ENCODE data around the gene LRFN5.

LRFN5 gene

GRCh38 chr14:41817626-41818025 lies 210.9 kb downstream of the LRFN5 start:
- no peaks in the 10 kb centered on the region for H3K27me3 ChIP-seq
- H3K27ac ChIP-seq, result no peak overlapping the region
- H3K4me1 ChIP-seq, result no peaks in the 10 kb centered on the region
- no peak overlapping the region for H3K4me2 ChIP-seq
- no peaks in the 10 kb centered on the region for H4K20me1 ChIP-seq
- no peak overlapping the region for H3K9ac ChIP-seq
- TF ChIP-seq Cebpa-rat (IDR thresholded peaks at IDR 0.05), result no peak
- no peaks in the 10 kb centered on the region for H3K9me3 ChIP-seq
- H3K4me3 ChIP-seq, result no peak overlapping the region
- H3K36me3 ChIP-seq, result no peaks in the 10 kb centered on the region

DNA sequence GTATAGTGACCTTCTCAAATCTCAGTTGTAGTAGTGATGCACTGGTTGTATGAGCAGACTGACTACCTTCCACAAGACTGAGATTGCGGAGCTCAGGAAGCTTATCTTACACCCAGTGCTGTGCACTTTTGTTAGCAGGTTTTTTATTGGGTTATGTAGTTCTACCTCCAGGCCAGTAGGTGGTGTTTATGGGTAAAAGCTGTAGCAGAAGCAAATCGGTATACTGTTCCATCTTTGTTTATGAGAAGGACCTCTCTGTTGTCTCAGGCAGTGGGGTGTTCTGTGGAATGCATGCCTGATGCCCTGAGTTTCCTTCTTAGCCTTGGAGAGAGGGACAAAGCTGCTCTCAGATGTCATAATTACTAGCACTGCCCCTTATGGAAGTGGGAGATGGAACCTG lies 217.8 kb downstream of the LRFN5 start:
- no peak overlapping the region for H3K4me2 ChIP-seq
- no peak for TF ChIP-seq Cebpa-rat (IDR thresholded peaks at IDR 0.05)
- no peaks in the 10 kb centered on the region for H3K36me3 ChIP-seq
- peaks cover 6% of the 10 kb centered on the region for H3K9me3 ChIP-seq
- no peaks in the 10 kb centered on the region for H3K4me1 ChIP-seq
- H3K9ac ChIP-seq, result no peak overlapping the region
- no peak overlapping the region for H3K4me3 ChIP-seq
- no peaks in the 10 kb centered on the region for H3K27me3 ChIP-seq
- H4K20me1 ChIP-seq, result no peaks in the 10 kb centered on the region
- no peak overlapping the region for H3K27ac ChIP-seq

DNA sequence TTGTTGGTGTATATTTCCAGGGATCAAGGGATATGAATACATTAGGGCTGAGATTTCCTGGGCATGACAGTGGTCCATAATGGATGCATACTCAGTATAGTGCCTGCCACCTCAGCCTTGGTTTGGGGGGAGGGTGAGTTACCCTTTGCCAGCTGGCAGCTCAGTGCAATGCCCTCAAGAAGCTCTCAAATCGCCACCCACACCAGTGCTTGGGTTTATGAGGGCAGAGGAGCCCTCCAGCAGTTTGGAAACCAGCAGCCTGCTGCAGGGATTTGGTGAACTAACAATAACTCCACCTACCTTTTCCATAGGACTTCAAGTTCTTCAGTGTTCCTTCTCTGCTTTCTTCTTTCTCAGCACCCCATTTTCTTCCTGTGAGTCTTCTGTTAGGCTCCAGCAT lies 218.9 kb downstream of the LRFN5 start:
- Histone ChIP-seq H3K4me1 (no peaks in the 10 kb centered on the region), H3K4me2 (no peak overlapping the region), H3K9me3 (peaks cover 6% of the 10 kb centered on the region), H3K27ac (no peak overlapping the region), H3K27me3 (no peaks in the 10 kb centered on the region), H3K9ac (no peak overlapping the region), H3K36me3 (no peaks in the 10 kb centered on the region), H3K4me3 (no peak overlapping the region), H4K20me1 (no peaks in the 10 kb centered on the region)
- no peak for TF ChIP-seq Cebpa-rat (IDR thresholded peaks at IDR 0.05)

DNA sequence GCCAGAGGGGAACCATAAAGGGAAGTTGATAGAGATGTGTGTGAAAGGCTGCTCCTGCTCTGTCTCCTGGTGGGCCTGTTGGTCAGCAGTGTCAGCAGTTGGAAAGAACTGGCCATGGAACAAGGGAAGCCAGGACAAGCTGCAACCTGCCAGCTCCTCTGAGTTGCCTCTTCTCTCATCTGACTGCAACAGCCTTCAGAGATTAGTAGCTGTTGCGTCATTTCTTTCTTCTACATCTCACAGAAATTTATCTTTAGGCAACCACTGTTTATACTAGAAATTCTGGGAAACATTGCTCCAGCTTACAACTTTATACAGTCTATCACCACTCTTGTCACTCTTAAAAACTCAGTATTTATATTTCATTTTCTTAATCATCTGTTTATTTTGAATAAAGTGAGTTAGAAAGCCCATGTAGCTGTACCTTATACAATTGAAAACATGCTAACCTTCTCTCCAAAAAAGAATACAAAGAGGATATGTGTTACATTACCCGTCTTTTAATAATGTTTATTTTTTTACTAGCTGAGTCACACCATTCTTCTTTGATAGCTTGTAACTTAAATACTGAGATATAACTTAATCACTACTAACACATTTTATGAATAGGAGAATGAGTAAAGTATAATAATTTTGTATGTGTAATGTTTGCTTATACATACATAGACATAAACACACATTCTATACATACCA lies 224.2 kb downstream of the LRFN5 start:
- no peaks in the 10 kb centered on the region for H3K9me3 ChIP-seq
- H3K4me3 ChIP-seq, result no peak overlapping the region
- no peaks in the 10 kb centered on the region for H3K4me1 ChIP-seq
- TF ChIP-seq Cebpa-rat (IDR thresholded peaks at IDR 0.05), result no peak
- no peaks in the 10 kb centered on the region for H3K36me3 ChIP-seq
- H4K20me1 ChIP-seq, result no peaks in the 10 kb centered on the region
- H3K27me3 ChIP-seq, result no peaks in the 10 kb centered on the region
- H3K4me2 ChIP-seq, result no peak overlapping the region
- H3K27ac ChIP-seq, result no peak overlapping the region
- H3K9ac ChIP-seq, result no peak overlapping the region

DNA sequence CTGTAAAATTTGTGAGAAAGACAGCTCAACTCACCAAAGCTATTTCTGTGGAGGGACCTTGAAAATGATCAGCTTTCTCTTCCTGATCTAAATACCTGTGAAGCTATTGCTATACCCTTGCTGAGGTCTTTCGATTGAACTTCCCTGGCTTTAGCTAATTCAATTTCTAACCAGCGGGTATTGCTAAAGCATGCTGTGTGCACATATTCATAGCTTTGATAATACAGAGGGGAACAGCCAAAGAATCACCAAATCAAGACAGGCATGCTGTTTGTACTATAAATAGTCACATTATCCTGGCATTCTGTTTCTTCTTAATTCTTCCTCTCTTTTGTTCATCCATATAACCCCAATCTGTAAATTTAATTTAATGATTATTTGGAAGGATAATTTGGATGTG lies 233.0 kb downstream of the LRFN5 start:
- Histone ChIP-seq H4K20me1 (no peaks in the 10 kb centered on the region), H3K36me3 (no peaks in the 10 kb centered on the region), H3K9ac (no peak overlapping the region), H3K4me3 (no peak overlapping the region), H3K4me2 (no peak overlapping the region), H3K27ac (no peak overlapping the region), H3K9me3 (no peaks in the 10 kb centered on the region), H3K27me3 (no peaks in the 10 kb centered on the region), H3K4me1 (no peaks in the 10 kb centered on the region)
- TF ChIP-seq Cebpa-rat (IDR thresholded peaks at IDR 0.05), result no peak

GRCh38 chr14:41859336-41859735 lies 252.7 kb downstream of the LRFN5 start:
- TF ChIP-seq Cebpa-rat (IDR thresholded peaks at IDR 0.05), result no peak
- Histone ChIP-seq H3K36me3 (no peaks in the 10 kb centered on the region), H3K27ac (no peak overlapping the region), H3K9ac (no peak overlapping the region), H3K27me3 (no peaks in the 10 kb centered on the region), H3K4me2 (no peak overlapping the region), H4K20me1 (no peaks in the 10 kb centered on the region), H3K4me1 (no peaks in the 10 kb centered on the region), H3K9me3 (no peaks in the 10 kb centered on the region), H3K4me3 (no peak overlapping the region)

DNA sequence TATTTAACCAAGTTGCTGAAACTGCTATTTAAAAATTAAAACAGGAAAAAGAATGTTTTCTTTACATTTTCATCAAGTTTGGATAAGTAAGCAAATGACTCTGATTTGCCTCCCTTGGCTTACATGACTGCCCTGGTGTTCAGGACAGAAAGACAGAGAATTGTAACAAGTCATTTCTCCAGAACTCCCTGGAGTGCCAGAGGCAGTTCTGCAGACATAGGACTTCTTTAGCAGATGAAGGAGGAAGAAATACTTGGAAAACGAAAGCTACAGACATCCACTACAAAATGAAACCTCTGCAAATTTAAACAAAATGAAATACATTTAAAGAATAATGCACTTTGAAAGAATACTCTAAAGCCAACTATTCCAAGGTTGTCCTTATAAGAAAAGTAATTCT lies 253.9 kb downstream of the LRFN5 start:
- no peak overlapping the region for H3K4me3 ChIP-seq
- no peak overlapping the region for H3K4me2 ChIP-seq
- H3K36me3 ChIP-seq, result no peaks in the 10 kb centered on the region
- H4K20me1 ChIP-seq, result no peaks in the 10 kb centered on the region
- no peaks in the 10 kb centered on the region for H3K9me3 ChIP-seq
- H3K9ac ChIP-seq, result no peak overlapping the region
- no peaks in the 10 kb centered on the region for H3K27me3 ChIP-seq
- TF ChIP-seq Cebpa-rat (IDR thresholded peaks at IDR 0.05), result no peak
- no peaks in the 10 kb centered on the region for H3K4me1 ChIP-seq
- H3K27ac ChIP-seq, result no peak overlapping the region

DNA sequence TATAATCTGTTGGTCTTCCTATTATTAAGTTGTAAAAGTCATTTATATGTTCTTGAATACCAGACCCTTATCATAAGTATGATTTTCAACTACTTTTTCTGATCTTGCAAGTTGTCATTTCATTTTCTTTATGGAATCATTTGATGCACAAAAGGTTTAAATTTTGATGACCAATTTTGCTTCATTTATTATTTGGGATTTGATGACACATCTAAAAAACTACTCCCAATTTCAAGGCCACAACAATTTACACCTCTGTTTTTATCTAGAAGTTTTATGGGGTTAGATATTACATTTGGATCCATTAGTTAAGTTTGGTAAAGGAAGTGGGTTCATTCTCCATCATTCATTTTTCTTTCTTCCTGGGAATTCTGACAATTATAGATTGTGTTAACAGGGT lies 259.2 kb downstream of the LRFN5 start:
- Histone ChIP-seq H3K9ac (no peak overlapping the region), H3K27ac (no peak overlapping the region), H3K4me1 (no peaks in the 10 kb centered on the region), H3K9me3 (0 out of 2 replicates have a peak, but pooled peaks cover 3% of the 10 kb centered on the region), H3K27me3 (no peaks in the 10 kb centered on the region), H3K4me2 (no peak overlapping the region), H3K36me3 (no peaks in the 10 kb centered on the region), H4K20me1 (no peaks in the 10 kb centered on the region), H3K4me3 (no peak overlapping the region)
- TF ChIP-seq Cebpa-rat (IDR thresholded peaks at IDR 0.05), result no peak

- 0 out of 2 replicates have a peak, but pooled peaks cover 3% of the 10 kb centered on the region for H3K9me3 ChIP-seq
- H3K27ac ChIP-seq, result no peak overlapping the region
- H3K9ac ChIP-seq, result no peak overlapping the region
- H3K27me3 ChIP-seq, result no peaks in the 10 kb centered on the region
- no peak overlapping the region for H3K4me3 ChIP-seq
- no peaks in the 10 kb centered on the region for H4K20me1 ChIP-seq
- no peaks in the 10 kb centered on the region for H3K4me1 ChIP-seq
- TF ChIP-seq Cebpa-rat (IDR thresholded peaks at IDR 0.05), result no peak
- H3K36me3 ChIP-seq, result no peaks in the 10 kb centered on the region
- no peak overlapping the region for H3K4me2 ChIP-seq
These were observed 261.7 kb downstream of the LRFN5 start for GRCh38 chr14:41868396-41868795.

DNA sequence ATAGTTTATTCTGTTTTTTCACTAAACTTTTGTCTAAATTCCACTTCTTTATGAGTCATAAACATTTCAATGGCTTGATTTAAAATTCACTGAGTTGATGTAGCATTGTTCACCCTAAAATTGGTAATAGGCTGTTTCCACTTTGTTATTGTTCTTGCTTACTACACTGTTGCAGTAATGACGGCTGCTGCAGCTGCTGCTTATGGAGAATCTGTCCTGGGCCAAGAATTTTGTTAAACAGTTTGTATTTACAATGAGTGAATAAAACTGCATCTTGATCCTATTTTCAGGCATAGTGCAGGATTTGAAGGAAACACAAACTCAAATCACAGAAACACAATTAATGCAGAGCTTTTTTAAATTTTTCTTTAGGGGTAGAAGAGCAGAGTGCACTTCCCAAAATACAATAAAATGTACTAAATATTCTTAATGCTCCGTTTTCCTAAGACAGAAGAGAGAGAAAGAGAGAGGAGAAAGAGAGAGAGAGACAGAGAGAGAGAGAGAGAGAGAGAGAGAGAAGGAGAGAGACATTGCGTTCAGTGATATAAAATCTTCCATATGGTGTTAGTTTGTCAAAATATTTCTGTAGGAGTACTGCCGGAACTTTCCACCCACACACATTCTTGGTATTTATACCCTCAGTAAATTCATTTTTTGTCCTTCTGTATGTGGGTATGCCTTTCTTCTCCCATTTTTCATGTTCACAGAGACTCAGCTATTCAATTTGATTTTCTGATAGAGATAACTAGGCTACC lies 266.4 kb downstream of the LRFN5 start:
- Histone ChIP-seq H3K4me2 (no peak overlapping the region), H3K36me3 (no peaks in the 10 kb centered on the region), H3K9me3 (0 out of 2 replicates have a peak, but pooled peaks cover 3% of the 10 kb centered on the region), H3K27me3 (no peaks in the 10 kb centered on the region), H3K27ac (no peak overlapping the region), H3K4me3 (no peak overlapping the region), H3K4me1 (no peaks in the 10 kb centered on the region), H4K20me1 (no peaks in the 10 kb centered on the region), H3K9ac (no peak overlapping the region)
- no peak for TF ChIP-seq Cebpa-rat (IDR thresholded peaks at IDR 0.05)
